Mesothelial cell of epicardium (in vitro differentiated cells): Measurements from ENCODE around the gene RPL10A. TPM values are rescaled to one million over a fixed set of nuclear protein-coding genes. Genes with fewer than 3 reads are reported as not detected.
"Not testable (repeated sequence)": the region's sequence is repeated elsewhere in the genome, so short reads cannot be mapped to it uniquely, and the experiment has no call there.

Experiments
- DNase-seq, 2 experiments: peaks; one replicate each; pipeline ENCODE4 v3.0.0; 2021; ENCODE audit warnings: low spot score in 2 of 2; ENCODE audit not compliant: unreplicated experiment in 2 of 2
- H3K27ac Mint-ChIP-seq: 2 replicates; pipeline ENCODE4 v1.8.0; 2021; ENCODE audit warnings: mixed read lengths
- H3K27me3 Mint-ChIP-seq: 2 replicates; pipeline ENCODE4 v1.8.0; 2021; ENCODE audit warnings: low read depth, mixed read lengths
- H3K36me3 Mint-ChIP-seq: 2 replicates; pipeline ENCODE4 v1.8.0; 2021; ENCODE audit warnings: mixed read lengths
- H3K4me1 Mint-ChIP-seq: 2 replicates; pipeline ENCODE4 v1.8.0; 2021; ENCODE audit warnings: mixed read lengths
- H3K4me3 Mint-ChIP-seq: 2 replicates; pipeline ENCODE4 v1.8.0; 2021; ENCODE audit warnings: mild to moderate bottlenecking, moderate library complexity, mixed read lengths
- H3K9me3 Mint-ChIP-seq: 2 replicates; pipeline ENCODE4 v1.8.0; 2021; ENCODE audit warnings: mixed read lengths
- microRNA-seq: library from miRNA; unstranded; fragments of <30 nt; microRNA quantifications from one replicate; pipeline ENCODE4 v1.2.0, GENCODE V29; 2021; ENCODE audit warnings: inconsistent platforms, mixed read lengths
- total RNA-seq: library from RNA; stranded (reverse); gene quantifications from 3 replicates; pipeline ENCODE4 v1.2.1, GENCODE V29; 2021
- TF ChIP-seq, protein P1 (sequence below): fragments of 200-600 bp; sonication (generic); IDR thresholded peaks from one replicate; pipeline ENCODE4 v1.5.0; 2021; ENCODE audit warnings: antibody characterized with exemption; ENCODE audit not compliant: unreplicated experiment

RPL10A gene
- total RNA-seq, 1 donor from 2014 or later = 1,840 TPM

DNA sequence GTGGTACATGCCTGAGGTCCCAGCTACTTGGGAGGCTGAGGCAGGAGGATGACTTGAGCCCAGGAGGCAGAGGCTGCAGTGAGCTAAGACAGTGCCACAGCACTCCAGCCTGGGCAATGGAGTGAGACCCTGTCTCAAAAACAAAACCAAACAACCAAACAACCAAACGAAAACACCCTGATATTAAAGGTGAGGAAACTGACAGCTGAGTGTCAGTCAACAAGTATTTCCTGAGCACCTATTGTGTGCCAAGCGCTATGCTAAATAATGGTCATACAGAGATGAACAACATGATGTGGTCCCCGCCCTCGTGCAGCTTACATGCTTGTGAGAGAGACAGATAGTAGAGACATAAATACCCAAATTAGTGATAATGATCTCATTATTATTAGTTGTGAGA lies 46.4 kb downstream of the RPL10A start:
- no peak for DNase-seq
- Mint-ChIP-seq H3K4me3 (no peak overlapping the region), H3K27me3 (no peaks in the 10 kb centered on the region), H3K27ac (no peak overlapping the region), H3K36me3 (no peaks in the 10 kb centered on the region), H3K4me1 (peaks cover 21% of the 10 kb centered on the region), H3K9me3 (no peaks in the 10 kb centered on the region)
- TF ChIP-seq, protein P1, sequence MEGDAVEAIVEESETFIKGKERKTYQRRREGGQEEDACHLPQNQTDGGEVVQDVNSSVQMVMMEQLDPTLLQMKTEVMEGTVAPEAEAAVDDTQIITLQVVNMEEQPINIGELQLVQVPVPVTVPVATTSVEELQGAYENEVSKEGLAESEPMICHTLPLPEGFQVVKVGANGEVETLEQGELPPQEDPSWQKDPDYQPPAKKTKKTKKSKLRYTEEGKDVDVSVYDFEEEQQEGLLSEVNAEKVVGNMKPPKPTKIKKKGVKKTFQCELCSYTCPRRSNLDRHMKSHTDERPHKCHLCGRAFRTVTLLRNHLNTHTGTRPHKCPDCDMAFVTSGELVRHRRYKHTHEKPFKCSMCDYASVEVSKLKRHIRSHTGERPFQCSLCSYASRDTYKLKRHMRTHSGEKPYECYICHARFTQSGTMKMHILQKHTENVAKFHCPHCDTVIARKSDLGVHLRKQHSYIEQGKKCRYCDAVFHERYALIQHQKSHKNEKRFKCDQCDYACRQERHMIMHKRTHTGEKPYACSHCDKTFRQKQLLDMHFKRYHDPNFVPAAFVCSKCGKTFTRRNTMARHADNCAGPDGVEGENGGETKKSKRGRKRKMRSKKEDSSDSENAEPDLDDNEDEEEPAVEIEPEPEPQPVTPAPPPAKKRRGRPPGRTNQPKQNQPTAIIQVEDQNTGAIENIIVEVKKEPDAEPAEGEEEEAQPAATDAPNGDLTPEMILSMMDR = no peak

DNA sequence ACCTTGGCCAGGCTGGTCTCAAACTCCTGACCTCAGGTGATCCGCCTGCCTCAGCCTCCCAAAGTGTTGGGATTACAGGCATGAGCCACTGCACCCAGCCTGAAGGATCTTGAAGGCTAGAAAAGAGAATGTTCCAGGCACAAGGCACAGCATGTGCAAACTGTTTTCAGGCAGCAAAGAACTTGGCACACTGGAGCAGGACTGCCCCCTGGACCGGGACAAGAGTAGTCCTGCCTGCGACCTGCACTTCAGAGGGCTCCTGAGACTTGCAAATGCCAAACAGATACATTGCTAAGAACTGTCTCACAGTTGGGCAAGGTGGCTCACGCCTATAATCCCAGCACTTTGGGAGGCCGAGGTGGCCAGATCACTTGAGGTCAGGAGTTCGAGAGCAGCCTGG lies 47.7 kb downstream of the RPL10A start:
- H3K4me1 Mint-ChIP-seq = peaks cover 13% of the 10 kb centered on the region
- H3K9me3 Mint-ChIP-seq, H3K27ac Mint-ChIP-seq, H3K27me3 Mint-ChIP-seq, H3K4me3 Mint-ChIP-seq, DNase-seq, H3K36me3 Mint-ChIP-seq: not testable (repeated sequence)

DNA sequence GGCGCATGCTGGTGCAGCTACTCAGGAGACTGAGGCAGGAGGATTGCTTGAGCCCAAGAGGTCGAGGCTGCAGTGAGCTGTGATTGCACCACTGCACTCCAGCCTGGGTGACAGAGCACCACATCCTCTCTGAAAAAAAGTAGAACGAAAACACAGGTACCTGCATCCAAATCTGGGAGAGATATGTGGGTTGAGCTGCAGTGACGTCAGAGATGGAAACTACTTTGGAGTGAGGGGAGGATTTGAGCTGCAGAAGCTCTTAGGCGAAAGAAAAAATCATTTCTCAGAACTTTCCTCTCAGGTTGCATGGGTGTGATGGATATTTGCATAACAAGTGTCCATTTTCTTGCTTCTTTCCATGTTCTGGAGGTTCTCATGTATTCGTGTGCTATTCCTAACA lies 48.5 kb downstream of the RPL10A start:
- DNase-seq = no peak
- H3K9me3 Mint-ChIP-seq = no peaks in the 10 kb centered on the region
- H3K4me3 Mint-ChIP-seq = no peak overlapping the region
- TF ChIP-seq, protein P1 = no peak
- peak overlapping the region; percentile 31 for H3K27ac Mint-ChIP-seq
- H3K36me3 Mint-ChIP-seq = no peaks in the 10 kb centered on the region
- peaks cover 8% of the 10 kb centered on the region for H3K4me1 Mint-ChIP-seq
- H3K27me3 Mint-ChIP-seq = no peaks in the 10 kb centered on the region

DNA sequence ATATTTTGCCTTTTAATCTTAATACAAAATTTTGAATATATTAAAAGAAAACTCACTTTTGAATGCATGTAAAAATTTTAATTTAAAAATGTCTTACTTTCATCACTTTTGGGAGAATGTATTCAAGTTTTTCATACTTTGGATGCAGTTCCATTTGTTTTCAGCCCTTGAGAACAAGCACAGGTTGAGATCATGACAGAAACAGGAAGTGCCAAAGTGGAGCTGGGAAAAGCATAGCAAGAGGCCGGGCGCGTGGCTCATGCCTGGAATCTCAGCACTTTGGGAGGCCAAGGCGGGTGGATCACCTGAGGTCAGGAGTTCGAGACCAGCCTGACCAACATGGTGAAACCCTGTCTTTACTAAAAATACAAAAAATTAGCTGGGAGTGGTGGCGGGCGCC lies 49.8 kb downstream of the RPL10A start:
- H3K4me1 Mint-ChIP-seq, H3K4me3 Mint-ChIP-seq, H3K9me3 Mint-ChIP-seq, DNase-seq, H3K27me3 Mint-ChIP-seq, H3K36me3 Mint-ChIP-seq, H3K27ac Mint-ChIP-seq: not testable (repeated sequence)

DNA sequence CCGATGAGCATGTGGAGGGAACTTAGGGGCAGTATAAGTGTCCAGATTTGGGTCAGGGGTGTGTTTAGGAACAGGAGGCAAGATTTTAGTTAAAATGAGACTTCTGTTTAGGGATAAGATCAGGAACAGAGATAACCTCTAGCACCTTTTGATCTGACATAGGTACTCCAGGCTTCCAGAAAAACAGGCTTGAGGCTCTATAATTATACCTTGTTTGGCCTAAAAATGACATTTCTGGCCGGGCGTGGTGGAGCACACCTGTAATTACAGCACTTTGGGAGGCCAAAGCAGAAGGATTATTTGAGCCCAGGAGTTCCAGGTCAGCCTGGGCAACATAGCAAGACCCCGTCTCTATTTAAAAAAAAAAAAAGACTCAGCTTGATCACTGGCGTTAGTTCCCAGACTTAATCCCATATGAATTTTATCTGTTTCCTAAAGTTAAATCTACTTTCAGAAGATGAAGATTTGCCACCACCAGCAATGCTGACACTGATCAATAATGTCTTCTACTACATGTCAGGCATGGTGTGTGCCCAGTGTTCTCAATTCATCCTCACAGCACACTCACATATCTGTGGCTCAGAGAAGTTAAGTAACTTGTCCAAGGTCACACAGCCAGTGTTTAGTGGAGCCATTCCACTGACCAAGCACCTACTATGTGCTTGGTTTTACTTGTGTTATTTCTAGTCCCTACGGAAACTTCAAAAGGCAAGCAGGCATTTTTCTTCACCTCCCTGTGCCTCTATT lies 50.5 kb downstream of the RPL10A start:
- TF ChIP-seq, protein P1 = no peak
- Mint-ChIP-seq H3K9me3 (no peaks in the 10 kb centered on the region), H3K4me1 (peaks cover 8% of the 10 kb centered on the region), H3K36me3 (no peaks in the 10 kb centered on the region), H3K27me3 (no peaks in the 10 kb centered on the region), H3K27ac (no peak overlapping the region), H3K4me3 (no peak overlapping the region)
- DNase-seq = no peak

DNA sequence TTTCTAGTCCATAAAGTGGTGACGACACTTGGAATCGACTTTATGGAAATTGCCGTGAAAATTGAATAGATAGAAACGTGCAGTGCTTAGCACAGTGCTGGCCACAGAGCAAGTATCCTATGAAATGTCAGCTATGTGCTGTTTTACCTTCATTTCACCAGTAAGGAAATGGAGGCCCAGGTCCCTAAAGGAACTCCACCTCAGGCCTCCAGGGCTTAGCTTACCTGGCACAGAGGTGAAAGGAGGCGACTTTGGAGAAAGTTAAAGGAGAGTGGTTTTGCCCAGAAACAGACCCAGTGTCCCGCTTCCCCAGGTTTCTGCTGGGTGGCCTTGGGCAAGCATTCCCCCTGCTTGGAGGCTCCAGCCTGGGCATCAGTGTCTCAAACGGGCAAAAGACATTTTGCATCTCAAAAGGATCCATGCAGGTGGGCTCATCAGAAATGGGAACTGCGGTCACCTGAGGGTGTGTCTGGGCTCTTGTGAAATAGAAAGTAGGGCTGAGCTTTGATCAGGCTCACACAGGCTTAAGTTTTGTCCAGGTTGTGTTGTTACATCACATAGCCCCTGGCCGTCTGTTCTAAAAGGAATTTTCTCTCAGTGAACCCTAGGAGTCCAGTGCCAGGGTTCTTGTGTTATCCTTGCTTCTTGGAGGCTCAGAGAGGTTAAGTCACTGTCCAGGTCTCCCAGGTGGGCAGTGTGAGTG lies 51.3 kb downstream of the RPL10A start:
- H3K4me1 Mint-ChIP-seq = peaks cover 6% of the 10 kb centered on the region
- H3K4me3 Mint-ChIP-seq = no peak overlapping the region
- no peak for DNase-seq
- no peak overlapping the region for H3K27ac Mint-ChIP-seq
- no peaks in the 10 kb centered on the region for H3K36me3 Mint-ChIP-seq
- H3K27me3 Mint-ChIP-seq = no peaks in the 10 kb centered on the region
- H3K9me3 Mint-ChIP-seq = no peaks in the 10 kb centered on the region
- TF ChIP-seq, protein P1 = no peak

Small RNA genes within 50 kb of the gene (microRNA-seq; reads per million reads assigned to microRNA genes)
- gene MIR7111 = 1.8 reads per million

Other genes with a start within 250 kb of the RPL10A start
- 56.6 to 58.3 TPM (median 56.9 TPM) in 3 replicates for gene ZNF76, start 208.7 kb upstream of the RPL10A start, total RNA-seq
- gene DEF6, start 170.6 kb upstream of the RPL10A start, total RNA-seq = 9.3 to 11.3 TPM (median 9.7 TPM) in 3 replicates
- 19.5 to 21.7 TPM (median 20.8 TPM) in 3 replicates for gene PPARD, start 125.8 kb upstream of the RPL10A start, total RNA-seq
- 7.0 to 8.5 TPM (median 8.0 TPM) in 3 replicates for gene FANCE, start 16.1 kb upstream of the RPL10A start, total RNA-seq
- gene TEAD3, start 28.7 kb downstream of the RPL10A start, total RNA-seq = 88.2 to 91.8 TPM (median 91.4 TPM) in 3 replicates
- 17.5 to 17.7 TPM (median 17.6 TPM) in 3 replicates for gene TULP1, start 44.5 kb downstream of the RPL10A start, total RNA-seq
- 7.3 to 7.6 TPM (median 7.3 TPM) in 3 replicates for gene FKBP5, start 220.5 kb downstream of the RPL10A start, total RNA-seq